K562 (cell line): ENCODE results near the gene HACE1.
"Not testable (repeated sequence)": the region's sequence is repeated elsewhere in the genome, so short reads cannot be mapped to it uniquely, and the experiment has no call there.

Source experiments
- ARHGAP35 ChIP-seq: fragments of 450-650 bp; IDR thresholded peaks from 2 replicates; pipeline ENCODE4 v1.6.1; 2018; ENCODE audit not compliant: partially characterized antibody
- CTCF ChIP-seq, 3 experiments: IDR thresholded peaks in 2 of 3; conservative IDR thresholded peaks in 1 of 3; 2 replicates each; pipeline ENCODE4 v1.5.1; 2011 to 2012; ENCODE audit warnings: low read length in 3 of 3, mild to moderate bottlenecking in 3 of 3, control low read depth in 2 of 3, improper control_type of control experiment in 1 of 3, inconsistent platforms in 1 of 3, low read depth in 1 of 3, mixed read lengths in 1 of 3, moderate library complexity in 1 of 3; ENCODE audit not compliant: insufficient read depth in 2 of 3
- EP300 ChIP-seq: IDR thresholded peaks from 2 replicates; pipeline ENCODE4 v1.6.1; 2012; ENCODE audit warnings: low read length, improper control_type of control experiment
- KLF10 ChIP-seq: fragments of 250-450 bp; sonication (Bioruptor Pico); IDR thresholded peaks from 2 replicates; pipeline ENCODE4 v1.6.1; 2021; ENCODE audit warnings: matching md5 sums
- MTA3 ChIP-seq: fragments of 450-650 bp; formaldehyde crosslinking; IDR thresholded peaks from 2 replicates; pipeline ENCODE4 v1.6.1; 2017; ENCODE audit warnings: mild to moderate bottlenecking, borderline replicate concordance
- SIN3A ChIP-seq, 2 experiments: fragments of 150-350 bp in 1 of 2; IDR thresholded peaks; 2 replicates each; pipeline ENCODE4 v1.6.1; 2011 to 2016; ENCODE audit warnings: borderline replicate concordance in 2 of 2, low read depth in 2 of 2, low read length in 2 of 2, mild to moderate bottlenecking in 2 of 2, moderate library complexity in 2 of 2; ENCODE audit not compliant: control insufficient read depth in 1 of 2
- SRSF7 ChIP-seq: fragments of 200-400 bp; formaldehyde crosslinking; optimal IDR thresholded peaks from 2 replicates; pipeline ENCODE3; 2017; ENCODE audit warnings: mild to moderate bottlenecking, low read depth, low read length
- TF ChIP-seq, protein P1 (sequence below): fragments of 200-800 bp; sonication (Bioruptor generic); IDR thresholded peaks from 2 replicates; pipeline ENCODE4 v1.6.1; 2016; ENCODE audit warnings: missing genetic modification characterization, missing compliant biosample characterization

- not testable (repeated sequence) for TF ChIP-seq ARHGAP35; SRSF7; MTA3; KLF10; EP300; CTCF (IDR thresholded peaks at IDR 0.05 in 2 of 3, conservative IDR thresholded peaks at IDR 0.05 in 1 of 3; ENCODE audit: insufficient read depth in 2 of 3, low read depth in 1 of 3, low read length in 3 of 3); SIN3A (IDR thresholded peaks at IDR 0.05; ENCODE audit: borderline replicate concordance in 2 of 2, control insufficient read depth in 1 of 2, low read depth in 2 of 2, low read length in 2 of 2)
- TF ChIP-seq, protein P1, sequence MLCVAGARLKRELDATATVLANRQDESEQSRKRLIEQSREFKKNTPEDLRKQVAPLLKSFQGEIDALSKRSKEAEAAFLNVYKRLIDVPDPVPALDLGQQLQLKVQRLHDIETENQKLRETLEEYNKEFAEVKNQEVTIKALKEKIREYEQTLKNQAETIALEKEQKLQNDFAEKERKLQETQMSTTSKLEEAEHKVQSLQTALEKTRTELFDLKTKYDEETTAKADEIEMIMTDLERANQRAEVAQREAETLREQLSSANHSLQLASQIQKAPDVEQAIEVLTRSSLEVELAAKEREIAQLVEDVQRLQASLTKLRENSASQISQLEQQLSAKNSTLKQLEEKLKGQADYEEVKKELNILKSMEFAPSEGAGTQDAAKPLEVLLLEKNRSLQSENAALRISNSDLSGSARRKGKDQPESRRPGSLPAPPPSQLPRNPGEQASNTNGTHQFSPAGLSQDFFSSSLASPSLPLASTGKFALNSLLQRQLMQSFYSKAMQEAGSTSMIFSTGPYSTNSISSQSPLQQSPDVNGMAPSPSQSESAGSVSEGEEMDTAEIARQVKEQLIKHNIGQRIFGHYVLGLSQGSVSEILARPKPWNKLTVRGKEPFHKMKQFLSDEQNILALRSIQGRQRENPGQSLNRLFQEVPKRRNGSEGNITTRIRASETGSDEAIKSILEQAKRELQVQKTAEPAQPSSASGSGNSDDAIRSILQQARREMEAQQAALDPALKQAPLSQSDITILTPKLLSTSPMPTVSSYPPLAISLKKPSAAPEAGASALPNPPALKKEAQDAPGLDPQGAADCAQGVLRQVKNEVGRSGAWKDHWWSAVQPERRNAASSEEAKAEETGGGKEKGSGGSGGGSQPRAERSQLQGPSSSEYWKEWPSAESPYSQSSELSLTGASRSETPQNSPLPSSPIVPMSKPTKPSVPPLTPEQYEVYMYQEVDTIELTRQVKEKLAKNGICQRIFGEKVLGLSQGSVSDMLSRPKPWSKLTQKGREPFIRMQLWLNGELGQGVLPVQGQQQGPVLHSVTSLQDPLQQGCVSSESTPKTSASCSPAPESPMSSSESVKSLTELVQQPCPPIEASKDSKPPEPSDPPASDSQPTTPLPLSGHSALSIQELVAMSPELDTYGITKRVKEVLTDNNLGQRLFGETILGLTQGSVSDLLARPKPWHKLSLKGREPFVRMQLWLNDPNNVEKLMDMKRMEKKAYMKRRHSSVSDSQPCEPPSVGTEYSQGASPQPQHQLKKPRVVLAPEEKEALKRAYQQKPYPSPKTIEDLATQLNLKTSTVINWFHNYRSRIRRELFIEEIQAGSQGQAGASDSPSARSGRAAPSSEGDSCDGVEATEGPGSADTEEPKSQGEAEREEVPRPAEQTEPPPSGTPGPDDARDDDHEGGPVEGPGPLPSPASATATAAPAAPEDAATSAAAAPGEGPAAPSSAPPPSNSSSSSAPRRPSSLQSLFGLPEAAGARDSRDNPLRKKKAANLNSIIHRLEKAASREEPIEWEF (CRISPR knock-in tag) = not testable (repeated sequence)
Observed at GRCh38 chr6:104847721-104848120, 12.0 kb downstream of the HACE1 start.
